ENCODE data around the gene PGLYRP2. TPM values are rescaled to one million over a fixed set of nuclear protein-coding genes. Genes with fewer than 3 reads are reported as not detected.
A peak's percentile ranks its signal among the peaks of the same experiment; 100 is the strongest.

Gene PGLYRP2
- total and polyA plus RNA-seq, 9 of the 15 experiments (the other 6 are each of a cell fraction or from before 2014, with no cell fraction given), result not detected

GRCh38 chr19:15448778-15449619 is 30.3 kb downstream of the PGLYRP2 start:
- Histone ChIP-seq H3K4me2 (ENCODE audit: insufficient read depth, low read length) (peak overlapping the region; percentile 46; the same call in 1 of the 2 replicates), H3K4me1 (replicated peaks in 1 of 2; ENCODE audit: control insufficient read depth in 2 of 2, insufficient read depth in 2 of 2, low read length in 2 of 2) (peaks cover 29 to 45% of the 10 kb centered on the region in 2 experiments), H3K79me2 (ENCODE audit: control insufficient read depth, insufficient read depth, low read length) (no peaks in the 10 kb centered on the region), H2AFZ (ENCODE audit: low read depth, low read length) (peak overlapping the region; percentile 55), H3K9ac (ENCODE audit: insufficient read depth in 1 of 2, low read depth in 2 of 2, low read length in 2 of 2) (peak overlapping the region in 1 of 2 experiments; percentile 75; a peak in 3 of 4 replicates), H3K9me3 (replicated peaks; ENCODE audit: control insufficient read depth, insufficient read depth, low read depth, low read length) (no peaks in the 10 kb centered on the region), H3K27me3 (ENCODE audit: control insufficient read depth in 2 of 2, insufficient read depth in 2 of 2, low read length in 2 of 2) (peaks cover 5 to 37% of the 10 kb centered on the region in 2 experiments; a peak in 2 of 5 replicates), H3K27ac (ENCODE audit: extremely low read depth, low read depth, low read length) (no peak overlapping the region), H3K9me1 (ENCODE audit: control insufficient read depth, insufficient read depth, low read length) (no peaks in the 10 kb centered on the region), H3K36me3 (ENCODE audit: control insufficient read depth, insufficient read depth, low read length) (no peaks in the 10 kb centered on the region), H3K4me3 (peak overlapping the region; percentile 41), H4K20me1 (replicated peaks; ENCODE audit: control insufficient read depth, insufficient read depth, low read length) (peaks cover 2% of the 10 kb centered on the region; the same call in 1 of the 2 replicates)
- FAIRE-seq, result peak; percentile 29
- BruUV-seq (replicated peaks), result no TSS peak
- in situ Hi-C loops (cut with MboI), result no loop called here
- POLR2A ChIA-PET, result no interaction called here
- WGBS (ENCODE audit: insufficient coverage, low coverage, missing lambda C conversion rate), result 3% methylated on average over 18 of the region's 43 CpGs
- ATAC-seq, result no peak
- peak in 3 of 4 experiments; percentile 26 to 56 (median 53) for DNase-seq (ENCODE audit: extremely low read depth in 1 of 4, low spot score in 3 of 4)
- CTCF ChIA-PET (ENCODE audit: low intra/inter-chr PET ratio), result no interaction called here
- intact Hi-C loops (cut with micrococcal nuclease), result no loop called here
- TF ChIP-seq ESRRB (CRISPR knock-in tag; IDR thresholded peaks at IDR 0.05; ENCODE audit: borderline replicate concordance) (no peak), ZNF740 (CRISPR knock-in tag; IDR thresholded peaks at IDR 0.05) (peak; percentile 39; the same call in 1 of the 2 replicates), ZNF740 (tag; IDR thresholded peaks at IDR 0.05) (no peak), ZFP1 (CRISPR knock-in tag; IDR thresholded peaks at IDR 0.05) (no peak), CBX5 (IDR thresholded peaks at IDR 0.05; ENCODE audit: borderline replicate concordance, low read depth) (no peak), EP300 (IDR thresholded peaks at IDR 0.05; ENCODE audit: low read length) (no peak), FOXK2 (conservative IDR thresholded peaks at IDR 0.05 in 1 of 2, IDR thresholded peaks at IDR 0.05 in 1 of 2; ENCODE audit: low read depth in 2 of 2) (no peak), RBBP5 (IDR thresholded peaks at IDR 0.05; ENCODE audit: borderline replicate concordance, insufficient read depth, low read length, poor library complexity, severe bottlenecking) (no peak), NR1H2 (CRISPR knock-in tag; IDR thresholded peaks at IDR 0.05) (no peak), LARP7 (IDR thresholded peaks at IDR 0.05) (no peak), PML (IDR thresholded peaks at IDR 0.05; ENCODE audit: low read length) (no peak), EZH2 (IDR thresholded peaks at IDR 0.05; ENCODE audit: borderline replicate concordance, low read depth, low read length) (no peak), SIN3A (IDR thresholded peaks at IDR 0.05; ENCODE audit: borderline replicate concordance in 2 of 2, control insufficient read depth in 1 of 2, low read depth in 2 of 2, low read length in 2 of 2) (no peak), TEAD2 (tag; IDR thresholded peaks at IDR 0.05) (no peak), SIN3B (IDR thresholded peaks at IDR 0.05; ENCODE audit: low read depth) (no peak), XRCC4 (IDR thresholded peaks at IDR 0.05; ENCODE audit: extremely low read depth, insufficient read depth, insufficient read length) (no peak), RAD51 (IDR thresholded peaks at IDR 0.05; ENCODE audit: borderline replicate concordance, low read depth) (no peak), TAF15 (IDR thresholded peaks at IDR 0.05; ENCODE audit: low read depth, low read length) (no peak), HDAC1 (IDR thresholded peaks at IDR 0.05) (0 out of 4 replicates have a peak, but pooled peaks of 1 of the 2 experiments have one; percentile 17)
- TF ChIP-seq, protein P1, sequence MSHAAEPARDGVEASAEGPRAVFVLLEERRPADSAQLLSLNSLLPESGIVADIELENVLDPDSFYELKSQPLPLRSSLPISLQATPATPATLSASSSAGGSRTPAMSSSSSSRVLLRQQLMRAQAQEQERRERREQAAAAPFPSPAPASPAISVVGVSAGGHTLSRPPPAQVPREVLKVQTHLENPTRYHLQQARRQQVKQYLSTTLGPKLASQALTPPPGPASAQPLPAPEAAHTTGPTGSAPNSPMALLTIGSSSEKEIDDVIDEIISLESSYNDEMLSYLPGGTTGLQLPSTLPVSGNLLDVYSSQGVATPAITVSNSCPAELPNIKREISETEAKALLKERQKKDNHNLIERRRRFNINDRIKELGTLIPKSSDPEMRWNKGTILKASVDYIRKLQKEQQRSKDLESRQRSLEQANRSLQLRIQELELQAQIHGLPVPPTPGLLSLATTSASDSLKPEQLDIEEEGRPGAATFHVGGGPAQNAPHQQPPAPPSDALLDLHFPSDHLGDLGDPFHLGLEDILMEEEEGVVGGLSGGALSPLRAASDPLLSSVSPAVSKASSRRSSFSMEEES (CRISPR knock-in tag; IDR thresholded peaks at IDR 0.05), result no peak
